GM21515 (cell line): ENCODE results near the gene TNRC18.
"Not testable (repeated sequence)": the region's sequence is repeated elsewhere in the genome, so short reads cannot be mapped to it uniquely, and the experiment has no call there.

Experiments
- ATAC-seq: cut with Tn5 transposase; IDR thresholded peaks from one replicate; pipeline ENCODE4 v1.9.1; 2021; ENCODE audit not compliant: unreplicated experiment

TNRC18 gene

GRCh38 chr7:5320802-5321396 lies 102.7 kb downstream of the TNRC18 start:
- no peak for ATAC-seq

- ATAC-seq = no peak
Measured at GRCh38 chr7:5320391-5320790, 103.2 kb downstream of the TNRC18 start.

- not testable (repeated sequence) for ATAC-seq
Measured at GRCh38 chr7:5318613-5319012, 105.0 kb downstream of the TNRC18 start.

- no peak for ATAC-seq
Measured at GRCh38 chr7:5315761-5316160, 107.9 kb downstream of the TNRC18 start.

- ATAC-seq = no peak
Measured at GRCh38 chr7:5314864-5315263, 108.8 kb downstream of the TNRC18 start.

GRCh38 chr7:5313076-5313885 lies 110.4 kb downstream of the TNRC18 start:
- not testable (repeated sequence) for ATAC-seq

- ATAC-seq = not testable (repeated sequence)
Measured at GRCh38 chr7:5312276-5313070, 111.2 kb downstream of the TNRC18 start.

- ATAC-seq = no peak
Measured at GRCh38 chr7:5310822-5311405, 112.7 kb downstream of the TNRC18 start.

GRCh38 chr7:5309146-5309545 lies 114.5 kb downstream of the TNRC18 start:
- ATAC-seq = no peak

GRCh38 chr7:5307221-5308142 lies 116.2 kb downstream of the TNRC18 start:
- not testable (repeated sequence) for ATAC-seq

- ATAC-seq = not testable (repeated sequence)
Measured at GRCh38 chr7:5305050-5305449, 118.6 kb downstream of the TNRC18 start.

GRCh38 chr7:5303591-5304505 lies 119.8 kb downstream of the TNRC18 start:
- no peak for ATAC-seq

- ATAC-seq = no peak
Measured at GRCh38 chr7:5303061-5303460, 120.6 kb downstream of the TNRC18 start.

- no peak for ATAC-seq
Measured at GRCh38 chr7:5302577-5302976, 121.1 kb downstream of the TNRC18 start.

GRCh38 chr7:5300366-5300765 lies 123.3 kb downstream of the TNRC18 start:
- ATAC-seq = no peak

GRCh38 chr7:5296611-5297226 lies 126.9 kb downstream of the TNRC18 start:
- no peak for ATAC-seq

GRCh38 chr7:5296015-5296610 lies 127.5 kb downstream of the TNRC18 start:
- no peak for ATAC-seq
